C4-2B (cell line): Measurements from ENCODE around the gene NDUFV2.

Source experiments
- CTCF ChIP-seq: fragments of 450-650 bp; conservative IDR thresholded peaks from 2 replicates; pipeline ENCODE4 v1.5.1; 2017; ENCODE audit warnings: mild to moderate bottlenecking
- ZFX ChIP-seq: fragments of 450-650 bp; IDR thresholded peaks from 2 replicates; pipeline ENCODE4 v1.6.1; 2017

GRCh38 chr18:9092665-9093064, 9.8 kb upstream of the NDUFV2 start:
- TF ChIP-seq CTCF, result no peak
- TF ChIP-seq ZFX, result no peak
